Renal cortical epithelial cell (primary cell): ENCODE data around the gene MAPK11. TPM values are rescaled to one million over a fixed set of nuclear protein-coding genes. Genes with fewer than 3 reads are reported as not detected.

Experiments
- DNase-seq: peaks from one replicate; pipeline ENCODE4 v3.0.0-alpha.2; 2011; ENCODE audit warnings: low read depth
- total RNA-seq: library from RNA; depleted of rRNA; stranded (reverse); fragments of >200 nt; gene quantifications from 2 replicates; pipeline ENCODE4 v1.2.3, GENCODE V29; 2014

MAPK11 gene
- total RNA-seq, 1 donor from 2014 or later = 9.9 TPM

- peak; percentile 16 for DNase-seq
Measured at GRCh38 chr22:50260801-50261614, 9.2 kb downstream of the MAPK11 start.

GRCh38 chr22:50260434-50260800 lies 9.8 kb downstream of the MAPK11 start:
- no peak for DNase-seq

- DNase-seq = no peak
Measured at GRCh38 chr22:50259302-50259701, 10.9 kb downstream of the MAPK11 start.

GRCh38 chr22:50258361-50259292 lies 11.6 kb downstream of the MAPK11 start:
- DNase-seq = no peak

GRCh38 chr22:50257451-50258360 lies 12.5 kb downstream of the MAPK11 start:
- no peak for DNase-seq

GRCh38 chr22:50257041-50257440 lies 13.1 kb downstream of the MAPK11 start:
- no peak for DNase-seq

- DNase-seq = no peak
Measured at GRCh38 chr22:50256258-50256862, 13.8 kb downstream of the MAPK11 start.

- no peak for DNase-seq
Measured at GRCh38 chr22:50255607-50256006, 14.6 kb downstream of the MAPK11 start.

- no peak for DNase-seq
Measured at GRCh38 chr22:50255099-50255498, 15.1 kb downstream of the MAPK11 start.

GRCh38 chr22:50253941-50254340 lies 16.2 kb downstream of the MAPK11 start:
- no peak for DNase-seq

GRCh38 chr22:50253046-50253915 lies 16.9 kb downstream of the MAPK11 start:
- DNase-seq = no peak

GRCh38 chr22:50252082-50253045 lies 17.8 kb downstream of the MAPK11 start:
- DNase-seq = peak; percentile 29

GRCh38 chr22:50251477-50252081 lies 18.6 kb downstream of the MAPK11 start:
- no peak for DNase-seq

GRCh38 chr22:50250555-50251476 lies 19.4 kb downstream of the MAPK11 start, which contains the start of gene HDAC10:
HDAC10 (minus strand) TSS chr22:50251265; CDS start chr22:50251032, 233 bp downstream.
- DNase-seq = peak; percentile 19

- no peak for DNase-seq
Measured at GRCh38 chr22:50250249-50250554, 20.0 kb downstream of the MAPK11 start.

GRCh38 chr22:50249341-50250248 lies 20.6 kb downstream of the MAPK11 start:
- no peak for DNase-seq
